Nephron (organoid): ENCODE data around the gene CACNA2D3.

ENCODE experiments used
- H3K27ac Mint-ChIP-seq, 3 experiments: 2 replicates each; pipeline ENCODE4 v1.8.0; 2020; ENCODE audit warnings: mixed read lengths in 3 of 3, mild to moderate bottlenecking in 2 of 3, moderate library complexity in 1 of 3
- H3K27me3 Mint-ChIP-seq: 2 replicates; pipeline ENCODE4 v1.8.0; 2021; ENCODE audit warnings: low read depth, mild to moderate bottlenecking, moderate library complexity, mixed read lengths
- H3K36me3 Mint-ChIP-seq: 2 replicates; pipeline ENCODE4 v1.8.0; 2020; ENCODE audit warnings: low read depth, mixed read lengths
- H3K4me1 Mint-ChIP-seq: 2 replicates; pipeline ENCODE4 v1.8.0; 2020; ENCODE audit warnings: mixed read lengths
- H3K4me3 Mint-ChIP-seq, 3 experiments: 2 replicates each; pipeline ENCODE4 v1.8.0; 2020; ENCODE audit warnings: mild to moderate bottlenecking in 3 of 3, mixed read lengths in 3 of 3, moderate library complexity in 2 of 3
- H3K9me3 Mint-ChIP-seq: 2 replicates; pipeline ENCODE4 v1.8.0; 2020; ENCODE audit warnings: mixed read lengths
- CTCF ChIP-seq, 3 experiments: fragments of 200-600 bp; sonication (generic); IDR thresholded peaks; one replicate each; pipeline ENCODE4 v1.5.0; 2021; ENCODE audit warnings: antibody characterized with exemption in 3 of 3; ENCODE audit not compliant: unreplicated experiment in 3 of 3

CACNA2D3 gene

GRCh38 chr3:54366839-54367238 is 244.5 kb downstream of the CACNA2D3 start:
- no peak overlapping the region for H3K27ac Mint-ChIP-seq
- H3K9me3 Mint-ChIP-seq: no peaks in the 10 kb centered on the region
- H3K27me3 Mint-ChIP-seq: peaks cover 5% of the 10 kb centered on the region
- TF ChIP-seq CTCF (IDR thresholded peaks at IDR 0.05; ENCODE audit: unreplicated experiment in 3 of 3): no peak
- no peaks in the 10 kb centered on the region for H3K4me1 Mint-ChIP-seq
- H3K36me3 Mint-ChIP-seq: no peaks in the 10 kb centered on the region
- H3K4me3 Mint-ChIP-seq: no peak overlapping the region

- no peak for TF ChIP-seq CTCF (IDR thresholded peaks at IDR 0.05; ENCODE audit: unreplicated experiment in 3 of 3)
- Mint-ChIP-seq H3K9me3 (no peaks in the 10 kb centered on the region), H3K4me3 (no peak overlapping the region), H3K36me3 (no peaks in the 10 kb centered on the region), H3K27me3 (peaks cover 5% of the 10 kb centered on the region), H3K27ac (no peak overlapping the region), H3K4me1 (peaks cover 18% of the 10 kb centered on the region)
Measured at GRCh38 chr3:54372232-54372631, 249.9 kb downstream of the CACNA2D3 start.

- Mint-ChIP-seq H3K9me3 (no peaks in the 10 kb centered on the region), H3K27me3 (peaks cover 4% of the 10 kb centered on the region), H3K27ac (no peak overlapping the region), H3K4me3 (no peak overlapping the region), H3K36me3 (no peaks in the 10 kb centered on the region), H3K4me1 (peaks cover 22% of the 10 kb centered on the region)
- peak; percentile 33 to 45 (median 36) for TF ChIP-seq CTCF (IDR thresholded peaks at IDR 0.05; ENCODE audit: unreplicated experiment in 3 of 3)
Measured at GRCh38 chr3:54374214-54374852, 252.0 kb downstream of the CACNA2D3 start.

- Mint-ChIP-seq H3K27ac (peak overlapping the region in 2 of 3 experiments; percentile 19 to 75), H3K9me3 (no peaks in the 10 kb centered on the region), H3K4me3 (no peak overlapping the region), H3K27me3 (no peaks in the 10 kb centered on the region), H3K4me1 (peaks cover 22% of the 10 kb centered on the region), H3K36me3 (no peaks in the 10 kb centered on the region)
- no peak for TF ChIP-seq CTCF (IDR thresholded peaks at IDR 0.05; ENCODE audit: unreplicated experiment in 3 of 3)
Measured at GRCh38 chr3:54376142-54376807, 253.9 kb downstream of the CACNA2D3 start.

GRCh38 chr3:54376939-54377578 is 254.7 kb downstream of the CACNA2D3 start:
- no peaks in the 10 kb centered on the region for H3K36me3 Mint-ChIP-seq
- no peak for TF ChIP-seq CTCF (IDR thresholded peaks at IDR 0.05; ENCODE audit: unreplicated experiment in 3 of 3)

More at GRCh38 chr3:54376939-54377578, 254.7 kb downstream of the CACNA2D3 start:
- no peaks in the 10 kb centered on the region for H3K27me3 Mint-ChIP-seq
- peak overlapping the region in 2 of 3 experiments; percentile 19 to 75 for H3K27ac Mint-ChIP-seq
- no peak overlapping the region for H3K4me3 Mint-ChIP-seq
- no peaks in the 10 kb centered on the region for H3K9me3 Mint-ChIP-seq
- peaks cover 22% of the 10 kb centered on the region for H3K4me1 Mint-ChIP-seq
